Fibroblast of skin of scalp (primary cell): Measurements from ENCODE around the gene ATP11A.
"Not testable (repeated sequence)": the region's sequence is repeated elsewhere in the genome, so short reads cannot be mapped to it uniquely, and the experiment has no call there.

ENCODE experiments used
- DNase-seq: peaks from one replicate; pipeline ENCODE4 v3.0.0-alpha.2; 2013

ATP11A gene

DNA sequence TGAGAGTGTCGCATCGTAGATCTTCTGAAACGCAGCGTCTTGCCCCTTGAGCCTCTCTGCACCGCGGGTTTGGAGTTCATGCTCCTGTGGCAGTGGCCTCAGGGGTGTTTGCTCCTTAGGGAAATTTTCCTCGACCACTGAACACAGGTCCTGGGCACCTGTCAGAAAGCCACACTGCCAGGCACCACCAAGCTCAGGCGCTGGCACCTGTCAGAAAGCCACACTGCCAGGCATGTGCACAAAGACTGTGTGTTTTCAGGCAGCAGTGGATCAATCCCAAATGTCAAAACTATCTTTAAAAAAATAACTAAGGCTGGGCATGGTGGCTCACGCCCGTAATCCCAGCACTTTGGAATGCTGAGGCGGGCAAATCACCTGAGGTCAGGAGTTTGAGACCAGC is 87.1 kb downstream of the ATP11A start:
- no peak for DNase-seq

DNA sequence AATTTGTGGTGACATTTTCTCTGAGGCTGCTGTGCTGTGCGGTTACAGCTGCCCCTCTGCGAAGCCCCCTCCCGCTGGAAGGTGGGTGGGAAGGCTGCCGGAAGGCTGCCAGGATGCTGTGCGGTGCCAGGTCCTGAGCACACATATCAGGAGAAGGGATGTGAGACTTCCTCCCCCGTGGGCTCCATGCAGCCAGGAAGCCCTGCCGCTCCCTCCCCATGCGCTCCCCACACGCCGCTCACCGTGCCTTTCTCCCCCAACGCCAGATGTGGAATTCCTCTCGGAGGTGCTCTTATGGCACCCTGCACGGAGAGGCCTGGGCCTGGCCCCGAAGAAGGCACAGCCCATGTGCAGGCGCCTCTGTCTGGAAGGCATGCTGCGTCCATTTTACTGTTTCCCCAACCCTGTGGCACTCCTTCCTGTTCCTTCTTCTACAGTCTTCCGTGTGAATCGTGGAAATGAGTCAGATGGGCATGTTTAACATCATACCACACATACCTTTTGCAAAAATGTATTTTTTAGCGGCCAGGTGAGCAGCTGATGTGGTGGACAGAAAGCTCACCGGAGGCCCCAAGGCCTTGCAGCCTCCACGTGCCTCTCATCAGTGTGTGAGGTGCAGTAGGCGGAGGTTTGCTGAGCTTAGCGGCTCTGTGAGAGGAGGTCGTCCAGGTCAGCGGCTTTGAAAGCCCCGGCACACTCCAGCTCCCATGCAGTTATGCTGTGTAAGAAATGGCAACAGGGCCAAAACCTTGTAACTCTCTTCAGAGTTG is 88.0 kb downstream of the ATP11A start:
- no peak for DNase-seq

DNA sequence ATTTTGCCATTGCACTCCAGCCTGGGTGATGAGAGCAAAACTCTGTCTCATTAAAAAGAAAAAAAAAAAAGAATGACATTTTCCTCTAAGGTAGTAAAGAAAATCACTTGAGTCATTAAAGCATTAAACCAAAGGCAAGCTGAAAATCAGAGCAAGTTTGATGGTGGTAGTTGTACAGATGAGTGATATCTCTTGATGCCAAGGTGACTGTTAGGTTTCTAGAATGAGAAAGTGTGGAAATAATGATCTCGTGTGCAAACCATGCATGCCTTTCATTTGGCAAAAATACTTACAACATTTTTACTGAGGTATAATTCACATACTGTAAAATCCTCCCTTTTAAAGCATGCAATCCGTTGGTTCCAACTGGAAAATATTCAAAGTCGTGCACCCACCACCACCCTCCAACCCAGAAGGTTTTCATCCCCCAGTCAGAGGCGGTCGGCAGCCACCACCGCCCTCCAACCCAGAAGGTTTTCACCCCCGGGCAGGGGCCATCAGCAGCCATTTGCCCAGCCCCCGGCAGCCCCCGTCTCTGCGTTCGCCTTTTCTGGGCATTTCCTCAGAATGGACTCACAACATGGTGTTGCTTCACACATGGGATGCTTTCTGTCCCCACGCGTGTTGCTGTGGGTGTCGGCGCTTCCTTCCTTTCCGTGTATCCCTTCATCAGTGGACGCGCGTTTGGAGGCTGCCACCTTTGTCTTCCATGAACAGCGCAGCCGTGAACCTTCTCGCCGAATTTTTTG is 90.2 kb downstream of the ATP11A start:
- no peak for DNase-seq

DNA sequence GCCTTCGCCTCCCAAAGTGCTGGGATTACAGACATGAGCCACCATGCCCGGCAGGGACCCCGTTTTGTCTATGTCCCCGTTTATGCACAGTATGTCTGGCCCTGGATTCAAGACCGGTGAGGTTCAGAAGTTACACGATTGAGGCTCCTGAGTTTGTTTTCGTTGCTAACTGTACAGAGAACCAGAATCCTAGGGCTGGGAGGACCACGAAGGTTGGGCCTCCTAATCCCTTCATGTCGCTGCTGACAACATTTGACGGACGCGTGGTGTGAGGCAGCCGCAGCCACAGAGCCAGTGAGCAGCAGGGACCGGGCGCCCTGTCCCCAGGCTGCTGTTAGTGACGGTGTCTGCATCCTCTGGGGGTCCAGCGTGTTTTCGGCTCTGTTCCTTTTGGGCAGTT is 91.4 kb downstream of the ATP11A start:
- DNase-seq: no peak

DNA sequence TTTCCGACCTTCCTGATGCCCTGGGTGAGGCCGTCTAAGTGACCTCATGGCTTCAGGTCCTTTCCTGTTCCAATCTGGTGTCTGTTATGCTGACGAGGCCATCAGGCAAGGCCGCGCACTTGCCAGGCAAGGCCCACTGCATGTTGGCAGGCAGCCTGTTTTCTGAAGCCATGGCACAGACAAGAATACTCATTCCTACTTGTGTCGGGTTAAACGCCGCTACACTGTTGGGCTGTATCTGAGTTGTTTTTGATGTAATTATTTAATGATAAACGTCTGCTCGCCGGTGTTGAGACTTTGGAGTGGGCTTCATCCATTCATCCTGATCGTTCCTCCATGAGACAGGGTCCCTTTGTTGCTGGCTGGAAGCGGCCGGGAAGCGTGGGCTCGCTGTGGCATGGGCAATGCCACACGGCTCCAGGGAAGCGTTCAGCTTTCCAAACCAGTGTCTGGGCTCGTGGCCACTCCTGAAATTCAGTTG is 92.1 kb downstream of the ATP11A start:
- no peak for DNase-seq

DNA sequence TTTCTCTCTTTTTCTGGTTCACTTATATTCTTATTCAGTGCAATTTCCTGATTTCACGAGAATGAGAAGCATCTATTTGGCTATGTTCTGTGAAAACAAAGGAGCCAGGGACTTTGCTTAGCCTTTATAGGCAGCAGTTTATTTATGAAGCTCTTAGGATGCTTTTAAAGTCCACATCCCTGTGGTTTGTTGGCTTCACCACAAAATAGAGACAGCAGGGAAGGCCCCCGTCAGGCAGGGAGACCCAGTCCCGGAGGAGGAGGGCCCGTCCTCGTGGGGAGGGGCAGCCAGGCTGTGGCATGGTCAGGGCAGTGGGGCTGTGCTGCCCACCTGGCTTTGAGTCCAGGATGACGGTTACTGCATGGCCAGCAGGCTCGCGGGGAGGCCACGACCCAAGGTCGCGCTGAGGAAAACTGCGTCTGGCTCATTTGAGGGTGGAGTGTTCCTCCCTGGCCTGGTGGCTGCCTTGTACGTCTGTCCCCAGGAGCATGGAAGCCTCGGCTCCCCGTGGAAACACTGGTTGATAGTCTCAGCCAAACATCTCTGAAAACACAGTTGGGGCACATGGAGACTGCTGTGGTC is 92.7 kb downstream of the ATP11A start:
- DNase-seq: no peak

DNA sequence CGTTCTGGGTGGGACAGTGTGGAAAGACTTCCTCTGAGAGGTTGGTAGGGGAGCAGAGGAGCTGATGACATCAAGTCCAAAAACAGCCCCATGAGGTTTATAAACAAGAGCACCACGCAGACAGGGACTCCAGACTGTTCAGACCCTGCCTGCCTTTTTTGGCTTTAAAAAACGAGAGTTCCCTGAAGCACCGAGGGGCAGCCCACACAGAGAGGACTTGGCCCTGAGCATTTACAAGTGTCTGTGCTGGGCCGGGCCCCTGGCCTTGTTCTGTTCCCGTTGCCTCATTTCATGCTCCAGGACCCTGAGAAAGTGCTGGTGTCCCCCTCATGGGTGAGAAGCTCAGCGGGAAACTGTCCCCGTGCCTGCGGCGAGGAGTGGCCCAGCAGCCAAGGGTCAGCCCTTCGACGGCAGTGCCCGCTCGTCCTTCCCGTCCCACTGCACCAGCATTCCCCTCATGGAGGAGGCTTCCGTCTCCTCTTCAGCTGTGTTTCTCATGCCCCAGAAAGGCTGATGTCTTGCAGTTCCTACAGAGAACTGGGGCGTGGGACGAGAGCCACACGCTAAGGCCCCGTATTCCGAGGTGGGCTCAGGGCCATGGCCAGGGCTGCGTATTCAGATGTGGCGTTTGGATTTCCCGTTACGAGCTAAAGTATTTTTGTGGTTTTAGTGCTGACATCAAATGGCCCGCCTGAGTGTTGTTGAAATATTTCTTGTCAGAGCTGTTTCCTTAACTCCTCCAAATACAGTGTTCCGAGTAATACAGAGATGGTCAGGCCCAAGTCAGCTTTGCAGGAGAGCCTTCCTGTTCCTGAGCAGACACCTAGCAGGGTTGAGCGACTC is 93.5 kb downstream of the ATP11A start:
- DNase-seq: peak; percentile 39

DNA sequence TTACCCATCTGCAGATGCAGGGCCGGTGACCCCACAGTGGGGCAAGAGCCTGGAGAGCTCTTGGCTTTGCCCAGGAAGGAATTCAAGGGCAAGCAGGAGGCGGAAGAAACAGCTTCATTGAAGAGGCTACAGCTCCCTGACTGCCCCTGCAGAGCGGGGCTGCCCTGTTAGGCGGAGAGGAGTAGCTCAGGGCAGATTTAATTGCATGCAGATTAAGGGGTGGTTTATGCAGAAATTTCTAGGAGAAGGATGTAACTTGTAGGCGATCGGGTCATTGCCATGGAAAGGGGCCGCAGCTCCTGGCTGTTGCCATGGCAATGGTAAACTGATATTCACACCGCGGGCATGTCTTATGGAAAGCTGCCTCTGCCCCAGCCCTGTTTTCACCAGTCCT is 94.1 kb downstream of the ATP11A start:
- DNase-seq: no peak

DNA sequence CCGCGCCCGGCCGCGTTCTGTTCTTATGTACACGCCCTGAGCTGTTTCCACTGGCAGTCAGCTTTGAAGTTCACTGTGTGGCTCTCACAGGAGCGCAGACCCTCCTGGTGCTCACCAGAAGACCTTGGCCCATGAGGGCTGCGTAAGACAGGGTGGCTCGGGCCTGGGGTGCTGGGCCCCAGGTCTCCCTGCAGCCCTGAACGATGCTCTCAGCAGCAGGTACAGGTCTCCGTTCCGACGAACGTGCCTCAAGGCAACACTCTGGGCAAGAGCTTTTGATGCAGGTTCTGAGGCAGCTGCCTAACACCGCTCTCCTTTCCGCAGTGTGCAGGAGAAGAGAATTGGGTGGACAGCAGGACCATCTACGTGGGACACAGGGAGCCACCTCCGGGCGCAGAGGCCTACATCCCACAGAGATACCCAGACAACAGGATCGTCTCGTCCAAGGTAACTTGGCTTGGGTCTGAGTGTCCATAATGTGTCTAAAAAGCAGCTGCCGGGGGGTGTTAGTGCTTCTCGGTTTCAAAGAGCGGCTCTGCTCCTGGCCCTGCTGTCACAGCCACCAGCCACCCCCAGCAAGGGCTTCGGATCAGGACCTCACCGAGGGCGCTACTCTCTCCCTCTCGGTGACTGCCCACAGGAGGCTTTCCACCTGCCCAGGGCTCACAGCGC is 95.1 kb downstream of the ATP11A start:
- no peak for DNase-seq

DNA sequence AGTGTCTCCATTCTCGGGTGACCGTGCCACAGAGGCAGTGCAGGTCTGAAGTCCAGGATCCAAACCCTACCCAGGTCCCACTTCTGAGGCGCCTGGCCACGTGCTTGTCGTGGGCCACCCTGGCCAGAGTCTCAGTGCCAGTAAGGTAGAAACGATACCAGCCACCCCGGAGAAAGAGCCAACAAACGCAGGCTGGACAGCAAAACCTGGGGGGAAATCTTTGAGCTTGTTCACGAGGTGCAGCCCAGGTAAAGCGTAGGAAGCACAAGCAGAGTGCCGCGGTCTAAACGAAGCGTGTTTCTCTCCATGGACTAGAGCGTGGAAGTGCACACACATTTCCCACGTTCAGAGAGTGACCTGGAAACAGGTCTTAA is 95.6 kb downstream of the ATP11A start:
- no peak for DNase-seq

DNA sequence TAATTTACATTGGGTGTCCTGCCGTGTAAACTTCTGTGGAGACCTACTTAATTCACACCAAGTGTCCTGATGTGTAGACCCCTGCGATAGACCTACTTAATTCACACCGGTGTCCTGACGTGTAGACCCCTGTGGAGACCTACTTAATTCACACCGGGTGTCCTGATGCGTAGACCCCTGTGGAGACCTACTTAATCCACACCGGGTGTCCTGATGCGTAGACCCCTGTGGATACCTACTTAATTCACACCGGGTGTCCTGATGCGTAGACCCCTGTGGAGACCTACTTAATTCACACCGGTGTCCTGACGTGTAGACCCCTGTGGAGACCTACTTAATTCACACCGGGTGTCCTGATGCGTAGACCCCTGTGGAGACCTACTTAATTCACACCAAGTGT is 97.0 kb downstream of the ATP11A start:
- not testable (repeated sequence) for DNase-seq

DNA sequence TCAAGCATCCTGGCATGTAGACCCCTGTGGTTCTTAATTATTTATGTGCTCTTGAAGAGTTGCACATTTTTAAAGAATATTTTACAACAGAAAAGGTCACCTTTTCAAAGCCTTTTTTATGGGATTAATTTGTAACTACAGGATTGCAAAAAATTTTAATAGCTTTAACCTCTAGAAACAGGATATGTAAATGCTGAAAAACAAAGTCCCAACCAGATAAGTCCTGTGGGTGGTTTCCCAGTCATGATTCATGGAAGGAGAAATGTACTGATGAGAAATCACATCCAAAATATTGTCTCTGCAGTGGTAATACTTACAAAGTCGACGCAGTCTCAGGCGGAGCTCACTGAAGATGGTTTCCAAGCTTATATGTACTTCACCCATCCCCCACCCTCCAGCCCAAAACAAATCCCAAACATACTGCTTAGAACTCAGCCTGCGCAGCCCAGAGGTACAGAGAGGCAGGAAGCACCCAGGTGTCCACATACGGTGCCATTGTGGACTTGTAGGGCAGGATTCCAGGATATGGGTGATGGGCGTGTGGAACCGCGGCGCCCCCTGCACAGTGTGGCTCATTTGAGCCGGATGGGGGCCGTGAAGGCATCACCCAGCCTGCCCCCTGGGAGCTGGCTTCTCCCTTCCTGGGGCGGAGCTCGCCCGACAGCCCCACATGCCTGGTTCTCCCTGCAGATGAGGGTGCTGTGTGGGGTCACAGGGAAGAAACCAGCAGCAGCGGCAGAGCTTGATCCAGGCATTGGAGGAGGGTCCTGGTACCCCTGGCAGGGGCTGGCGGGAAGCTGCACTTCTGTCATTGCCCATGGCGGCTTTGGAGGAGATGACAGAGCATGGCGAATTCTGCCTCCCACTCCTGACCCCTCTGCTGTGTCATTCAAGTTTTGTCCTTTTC is 101.2 kb downstream of the ATP11A start:
- DNase-seq: no peak

DNA sequence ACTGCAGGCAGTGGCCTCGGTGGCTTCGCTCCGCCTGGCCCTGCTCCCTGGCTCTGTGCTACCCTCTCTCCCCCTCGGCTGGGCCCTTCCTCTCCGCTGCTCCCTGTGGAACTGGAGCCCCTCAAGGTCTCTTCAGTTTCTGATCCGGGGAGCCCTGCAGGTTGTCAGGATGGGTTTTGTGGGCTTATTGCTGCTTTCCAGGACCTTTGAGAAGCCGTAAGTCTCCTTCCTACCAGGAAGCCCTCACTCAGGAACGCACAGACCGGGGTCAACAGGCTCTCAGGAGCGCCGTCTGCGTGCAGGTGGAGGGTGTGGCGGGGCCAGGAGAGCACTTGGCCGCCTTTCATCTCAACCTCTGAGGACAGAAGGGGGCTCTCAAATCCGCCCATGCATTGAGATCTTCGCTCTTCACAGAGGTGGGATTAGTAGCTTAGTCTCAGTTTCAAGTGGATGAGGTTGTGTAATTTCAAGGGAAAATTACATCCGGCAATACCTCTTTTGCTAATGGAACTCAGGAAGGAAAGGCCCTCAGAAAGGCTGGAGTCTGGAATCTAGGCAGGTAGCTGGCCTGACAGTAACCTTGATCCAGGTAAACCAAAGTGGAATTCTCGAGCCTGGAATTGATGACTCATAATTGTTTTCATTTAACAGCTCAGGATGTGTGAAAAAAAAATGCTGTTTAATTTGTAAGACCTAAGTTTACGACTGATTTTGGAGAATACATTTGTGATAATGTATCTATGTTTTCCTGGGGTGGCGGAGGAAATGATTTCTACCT is 102.0 kb downstream of the ATP11A start:
- DNase-seq: no peak

DNA sequence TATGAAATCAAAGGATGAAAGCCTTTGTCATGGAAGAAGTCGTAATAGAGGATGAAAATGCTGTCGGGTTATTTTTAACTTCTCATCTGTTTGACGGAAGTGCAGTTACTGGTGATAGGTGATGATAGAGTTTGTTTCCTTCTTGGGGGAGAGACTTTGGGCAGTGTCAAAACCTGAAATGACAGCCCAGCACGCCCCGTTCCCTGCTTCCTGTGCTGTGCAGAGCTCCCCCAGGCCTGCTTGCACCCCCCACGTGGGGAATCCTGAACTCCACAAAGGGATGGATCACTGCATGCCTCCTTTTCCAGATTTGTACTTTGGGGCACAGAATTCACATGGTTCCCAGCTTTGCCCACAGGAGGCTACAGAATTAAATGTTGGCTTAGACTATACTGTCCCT is 102.7 kb downstream of the ATP11A start:
- DNase-seq: no peak

DNA sequence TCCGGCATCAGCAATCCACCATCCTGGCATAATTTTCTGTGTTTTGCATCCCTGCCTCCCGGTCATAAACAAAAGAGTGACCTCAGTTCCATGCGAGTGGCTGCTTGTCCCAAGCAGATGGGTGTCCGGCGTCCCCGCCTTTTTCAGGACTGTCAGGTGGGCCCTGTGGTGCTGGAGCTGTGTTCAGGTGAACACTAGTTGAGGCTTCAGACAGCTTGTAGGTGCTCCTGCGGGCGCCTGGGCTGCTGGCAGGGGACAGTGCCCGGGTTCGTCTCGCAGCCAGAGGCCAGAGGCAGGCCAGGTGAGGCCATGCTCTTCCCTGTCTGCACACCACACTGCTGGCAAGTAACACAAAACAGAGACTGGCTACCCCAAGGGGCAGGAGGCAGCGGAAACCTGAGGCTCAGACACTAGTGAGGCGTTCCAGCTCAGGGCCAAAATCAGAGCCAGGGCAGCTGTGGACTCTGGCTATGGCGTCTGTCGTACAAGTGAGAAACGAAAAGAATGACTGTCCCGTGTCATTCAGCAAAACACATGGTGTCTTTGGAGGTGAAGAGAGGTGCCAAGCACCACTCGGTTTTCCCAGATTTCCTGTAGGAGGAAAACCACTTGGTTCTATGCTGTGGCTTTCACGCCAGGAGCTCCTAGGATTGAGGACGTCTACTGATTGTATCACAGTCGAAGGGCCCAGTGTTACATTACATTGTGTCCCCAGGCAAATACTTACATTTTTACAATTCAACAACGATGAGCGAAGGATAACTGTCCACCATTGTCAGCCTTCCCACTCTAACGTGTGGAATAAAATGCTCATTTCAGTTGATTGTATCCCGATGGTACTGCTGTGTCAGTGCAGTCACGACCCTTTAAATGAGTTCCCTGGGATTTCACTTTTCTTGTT is 104.0 kb downstream of the ATP11A start:
- no peak for DNase-seq

DNA sequence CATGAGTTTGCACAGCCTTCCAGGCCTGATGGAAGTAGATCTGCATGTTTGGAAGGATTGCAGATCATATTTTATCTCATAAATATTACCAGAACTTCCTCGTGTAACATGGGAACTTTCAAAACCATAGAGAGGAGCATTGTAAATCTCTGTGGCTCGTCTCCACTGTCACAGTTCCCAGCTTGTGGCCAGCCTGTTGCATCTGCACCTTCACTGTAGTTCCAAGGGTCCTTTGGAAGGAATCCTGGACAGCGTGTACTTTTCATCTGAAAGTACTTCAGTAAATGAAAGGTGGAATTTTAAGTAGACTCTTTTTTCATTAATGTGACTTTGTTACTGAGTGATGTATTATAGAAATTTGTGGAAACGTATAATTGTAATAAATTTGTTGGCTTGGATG is 105.4 kb downstream of the ATP11A start:
- no peak for DNase-seq

DNA sequence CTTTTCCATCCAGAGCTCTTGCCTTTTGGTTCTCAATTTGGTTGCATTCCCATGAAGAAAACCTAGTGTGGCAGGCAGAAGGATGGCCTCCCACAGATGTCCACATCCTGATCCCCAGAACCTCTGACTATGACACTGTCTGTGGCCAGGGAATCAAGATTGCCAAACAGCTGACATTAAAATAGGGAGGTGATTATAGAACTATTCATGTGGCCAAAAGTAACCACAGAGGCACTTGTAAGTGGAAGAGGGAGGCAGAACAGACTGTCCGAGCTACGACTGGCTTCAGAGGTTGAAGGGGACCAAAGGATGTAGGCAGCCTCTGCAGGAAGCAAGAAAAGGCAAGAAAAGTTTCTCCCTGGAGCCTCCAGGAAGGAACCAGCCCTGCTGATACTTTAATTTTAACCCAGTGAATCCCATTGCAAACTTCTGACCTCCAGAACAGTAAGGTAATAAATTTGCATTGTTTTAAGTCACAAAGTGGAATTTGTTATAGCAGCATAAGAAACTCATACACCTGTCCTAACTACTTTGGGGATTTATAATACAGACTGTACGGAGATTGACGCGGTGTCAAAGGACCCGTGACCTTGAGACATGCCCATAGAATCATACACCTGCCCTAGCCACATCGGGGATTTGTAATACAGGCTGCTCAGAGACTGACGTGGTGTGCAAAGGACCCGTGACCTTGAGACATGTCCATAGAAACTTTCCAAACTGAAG is 106.5 kb downstream of the ATP11A start:
- DNase-seq: no peak

DNA sequence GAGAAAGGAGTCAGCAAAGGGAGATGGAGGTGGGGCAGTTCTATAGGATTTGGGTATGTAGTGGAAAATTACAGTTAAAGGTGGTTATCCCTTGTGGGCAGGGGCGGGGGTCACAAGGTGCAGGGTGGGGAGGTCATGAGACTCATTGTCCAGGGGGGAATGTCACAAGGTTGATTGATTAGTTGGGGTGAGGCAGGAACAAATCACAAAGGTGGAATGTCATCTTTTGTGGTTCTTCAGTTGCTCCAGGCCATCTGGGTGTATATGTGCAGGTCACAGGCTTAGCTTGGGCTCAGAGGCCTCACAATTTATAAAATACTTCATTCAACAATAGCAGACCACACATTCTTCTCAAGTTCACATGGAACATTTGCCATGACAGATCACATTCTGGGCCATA is 109.6 kb downstream of the ATP11A start:
- no peak for DNase-seq

DNA sequence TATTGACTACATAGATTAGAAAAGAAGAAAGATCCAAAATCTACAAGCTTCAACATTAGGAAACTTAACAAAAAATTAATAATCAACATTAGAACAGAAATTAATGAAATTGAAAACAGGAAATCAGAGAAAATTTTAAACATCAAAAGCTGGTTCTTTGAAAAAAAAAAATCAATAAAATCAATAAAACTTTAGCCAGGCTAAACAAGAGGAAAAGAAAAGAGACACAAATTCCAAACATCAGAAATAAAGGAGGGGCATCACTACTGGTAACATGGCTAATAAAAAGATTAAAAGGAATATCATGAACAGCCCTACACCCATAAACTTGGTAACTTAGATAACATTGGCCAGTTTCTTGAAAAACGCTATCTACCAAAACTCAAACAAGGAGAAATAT is 110.2 kb downstream of the ATP11A start:
- no peak for DNase-seq
